Activated naive CD4-positive, alpha-beta T cell treated with anti-CD3 and anti-CD28 coated beads, Interleukin-2, amount 50 U/mL, for 16 hours (primary cell): Measurements from ENCODE around the gene ZSWIM6.

Source experiments
- DNase-seq: peaks from one replicate; pipeline ENCODE4 v3.0.0-alpha.2; 2020

The ZSWIM6 gene

GRCh38 chr5:61307611-61308010 is 24.4 kb upstream of the ZSWIM6 start:
- no peak for DNase-seq

DNA sequence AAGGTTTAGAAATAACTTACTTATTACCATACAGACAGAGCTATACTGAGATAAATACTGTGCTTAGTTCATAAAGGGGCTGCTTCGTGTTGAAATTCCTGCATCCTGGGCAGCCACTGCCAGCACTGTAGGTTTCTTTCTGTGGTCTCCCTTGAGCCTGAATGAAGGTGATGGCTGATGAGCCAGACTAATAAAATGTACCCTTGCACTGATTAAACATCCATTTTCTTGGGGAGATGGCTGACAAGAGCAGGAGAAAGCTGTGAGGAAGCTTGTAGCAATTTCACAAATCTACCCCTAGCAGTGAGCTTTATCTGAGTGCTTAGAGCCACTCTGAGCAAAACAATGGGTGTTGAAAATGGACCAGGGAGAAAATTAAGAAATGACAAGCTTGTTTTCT is 23.3 kb upstream of the ZSWIM6 start:
- DNase-seq = no peak

GRCh38 chr5:61309115-61309514 is 22.9 kb upstream of the ZSWIM6 start:
- DNase-seq = no peak

GRCh38 chr5:61311056-61311610 is 20.9 kb upstream of the ZSWIM6 start:
- no peak for DNase-seq

DNA sequence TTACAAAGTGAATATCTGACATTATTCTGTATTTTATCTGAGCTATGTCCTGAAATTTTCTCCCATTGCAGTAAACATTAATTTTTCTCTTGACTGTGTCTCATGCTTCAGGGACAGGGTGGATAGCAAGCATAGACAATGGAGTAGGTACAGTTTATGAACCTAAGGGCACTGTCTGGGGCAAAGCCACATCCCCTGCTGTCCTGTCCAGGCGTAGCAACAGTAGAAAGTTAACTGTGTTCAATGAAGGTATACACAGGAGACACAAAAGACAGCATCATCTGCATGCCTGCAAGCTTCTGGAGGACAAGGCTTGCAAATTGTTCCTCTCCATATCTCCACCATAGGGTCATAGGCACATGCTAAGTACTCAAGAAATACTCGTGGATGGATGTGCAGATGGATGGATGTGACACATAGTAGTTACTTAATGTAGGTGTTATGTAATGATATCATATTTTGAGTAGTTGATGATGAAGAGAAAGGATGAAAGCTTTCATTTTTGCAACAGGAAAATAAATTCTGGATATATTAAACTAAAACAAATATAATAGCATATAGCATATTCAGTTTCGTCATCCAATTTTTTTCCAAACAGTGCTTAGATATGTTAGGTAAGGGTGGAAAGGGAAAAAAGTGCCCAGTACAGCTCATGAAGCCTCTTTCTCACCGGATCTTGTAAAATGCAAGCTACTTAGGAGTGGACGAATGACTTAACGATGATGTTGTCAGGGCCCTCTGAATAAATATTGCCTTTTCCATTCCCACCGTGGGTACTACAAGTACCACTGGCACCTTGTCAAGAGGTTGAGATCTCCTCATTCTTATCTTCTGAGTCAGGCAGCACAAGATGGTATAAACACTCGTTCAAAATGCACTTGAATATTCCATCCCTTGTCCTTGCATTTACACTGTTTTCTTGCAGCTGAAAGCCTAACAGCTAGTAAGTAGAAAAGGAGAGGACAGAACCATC is 19.9 kb upstream of the ZSWIM6 start:
- DNase-seq = no peak

DNA sequence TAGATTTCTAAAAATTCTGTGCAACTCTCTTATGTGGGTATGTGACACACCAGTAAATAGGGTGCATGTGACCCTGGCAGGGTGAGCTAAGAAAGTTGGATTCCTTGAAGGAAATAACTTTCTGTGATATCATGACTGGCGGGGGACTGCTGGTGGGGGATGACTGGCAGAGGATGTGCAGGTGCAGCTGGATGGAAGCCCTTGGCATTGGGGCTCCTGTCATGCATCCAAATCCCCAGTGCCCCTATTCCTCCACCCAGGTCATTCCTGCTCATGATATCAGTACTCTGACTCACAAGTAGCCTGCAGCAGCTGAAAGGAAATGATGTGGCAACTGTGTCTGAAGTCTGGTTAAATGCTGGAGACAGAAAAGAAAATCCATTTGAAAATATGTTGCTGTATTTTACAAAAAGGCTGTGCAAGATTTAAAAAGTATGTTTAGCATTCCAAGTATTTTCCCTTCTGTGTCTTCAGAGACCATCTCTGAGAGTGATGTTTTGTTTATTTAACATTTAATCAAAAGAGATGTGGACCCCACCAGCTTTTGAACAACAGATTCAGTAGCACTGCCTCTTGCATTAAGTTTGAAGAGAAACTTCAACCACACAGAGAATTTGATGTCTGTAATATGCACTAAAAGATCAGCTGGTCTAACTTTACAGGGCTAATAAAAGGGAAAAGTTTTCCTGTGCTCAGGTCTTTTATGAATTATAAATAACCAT is 17.9 kb upstream of the ZSWIM6 start:
- DNase-seq = no peak

GRCh38 chr5:61318376-61318775 is 13.7 kb upstream of the ZSWIM6 start:
- no peak for DNase-seq

GRCh38 chr5:61319388-61320146 is 12.5 kb upstream of the ZSWIM6 start:
- no peak for DNase-seq

DNA sequence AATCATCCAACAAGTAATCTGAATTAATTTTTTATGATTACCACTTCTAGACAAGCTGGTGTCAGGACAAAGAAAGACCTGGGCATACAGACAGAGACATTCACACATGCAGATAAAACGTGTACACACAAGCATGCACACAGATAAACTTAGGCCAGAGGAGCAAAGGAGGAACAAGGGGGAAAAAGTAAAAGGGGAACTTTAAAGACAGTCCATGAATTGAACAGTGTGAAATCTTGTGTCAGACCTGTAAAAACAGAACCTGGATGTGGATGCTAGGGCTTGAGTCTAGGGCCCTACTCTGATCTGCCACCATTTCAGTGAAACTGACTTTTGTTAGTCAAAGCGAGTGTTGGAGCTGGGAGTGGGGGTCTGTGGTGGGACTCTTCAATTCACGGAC is 11.2 kb upstream of the ZSWIM6 start:
- no peak for DNase-seq

DNA sequence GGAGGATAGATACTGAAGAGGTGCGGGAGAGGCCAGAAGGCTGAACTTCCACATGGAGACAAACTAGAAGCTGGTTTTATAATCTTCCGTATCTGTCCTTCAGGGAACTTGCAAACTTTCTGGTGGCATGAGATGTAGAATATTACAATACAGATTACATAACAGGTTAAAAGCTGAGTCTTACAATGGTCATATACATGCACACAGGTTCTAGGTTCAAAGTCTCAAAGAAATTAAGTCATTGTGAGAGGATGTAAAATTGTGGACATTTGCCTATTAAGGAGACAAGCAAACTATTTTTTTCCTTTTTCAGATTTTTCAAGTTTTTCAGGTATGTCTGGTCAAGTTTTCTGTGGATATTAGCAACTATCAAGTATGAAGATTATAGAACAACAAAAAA is 10.4 kb upstream of the ZSWIM6 start:
- no peak for DNase-seq

- no peak for DNase-seq
Measured at GRCh38 chr5:61322738-61323725, 9.0 kb upstream of the ZSWIM6 start.

GRCh38 chr5:61327760-61328753 is 4.0 kb upstream of the ZSWIM6 start:
- no peak for DNase-seq

DNA sequence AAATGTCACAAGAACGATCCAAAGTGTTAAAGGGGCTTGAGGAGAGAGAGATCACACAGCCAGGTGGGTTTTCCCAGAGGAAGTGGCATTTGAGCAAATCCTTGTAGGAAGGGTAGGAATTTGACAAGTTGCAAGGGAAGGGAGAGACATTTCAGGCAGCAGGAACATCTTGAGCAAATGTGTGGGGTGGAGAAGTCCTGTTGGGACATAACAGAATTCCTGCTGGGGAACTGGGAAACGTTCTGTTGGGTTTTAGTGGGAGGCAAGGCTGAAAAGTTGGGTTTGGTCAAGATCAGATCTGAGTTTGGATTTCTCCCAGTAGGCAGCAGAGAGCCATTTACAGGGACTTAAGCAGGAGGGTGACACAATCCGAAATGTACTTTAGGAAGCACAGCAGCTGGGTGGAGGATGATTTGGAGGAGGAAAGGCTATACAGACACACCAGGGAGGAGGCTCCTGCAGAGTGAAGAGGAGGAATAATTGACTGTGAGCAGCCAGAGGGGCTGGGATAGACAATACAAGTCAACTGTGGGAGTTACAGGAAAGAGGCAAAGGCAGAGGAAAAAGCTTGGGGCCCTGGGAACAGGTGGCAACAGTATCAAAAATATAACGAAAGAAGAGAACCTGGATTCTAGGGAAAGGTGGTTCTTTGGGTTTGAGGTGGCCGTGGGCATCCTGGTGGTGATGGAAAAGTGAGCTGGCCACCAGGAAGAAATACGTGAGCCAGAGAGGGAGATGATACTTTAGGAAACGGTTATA is 3.1 kb upstream of the ZSWIM6 start:
- no peak for DNase-seq

GRCh38 chr5:61329550-61330128 is 2.4 kb upstream of the ZSWIM6 start:
- peak; percentile 23 for DNase-seq

DNA sequence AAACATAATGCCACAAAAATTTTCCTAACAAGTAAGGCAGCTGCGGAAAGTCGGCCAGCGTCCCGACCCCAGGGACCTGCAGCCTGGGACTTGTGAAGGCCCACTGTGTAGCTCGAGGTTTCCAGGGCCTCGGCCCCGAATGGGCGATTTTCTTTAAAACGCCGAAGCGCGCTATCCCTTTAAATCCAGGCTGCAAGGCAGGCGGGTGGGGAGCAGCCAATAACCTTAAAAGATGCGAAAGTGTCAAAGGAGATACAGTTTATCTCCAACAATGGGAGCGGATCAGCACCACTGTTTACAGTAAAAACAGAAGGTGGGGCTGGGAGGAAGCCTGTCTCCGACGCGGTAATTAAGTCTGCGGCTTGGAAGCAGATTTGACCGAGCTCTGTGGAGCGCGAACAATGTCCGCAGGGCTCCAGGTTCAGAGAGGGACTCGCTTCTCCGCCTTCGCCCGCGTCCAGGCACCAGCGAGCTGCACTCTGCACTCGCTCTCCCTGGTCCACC is 1.7 kb upstream of the ZSWIM6 start:
- DNase-seq = no peak

GRCh38 chr5:61330845-61331406 is 1.1 kb upstream of the ZSWIM6 start:
- DNase-seq = peak; percentile 79

- peak; percentile 51 for DNase-seq
Measured at GRCh38 chr5:61332358-61332749, 296 bp downstream of the ZSWIM6 start.

DNA sequence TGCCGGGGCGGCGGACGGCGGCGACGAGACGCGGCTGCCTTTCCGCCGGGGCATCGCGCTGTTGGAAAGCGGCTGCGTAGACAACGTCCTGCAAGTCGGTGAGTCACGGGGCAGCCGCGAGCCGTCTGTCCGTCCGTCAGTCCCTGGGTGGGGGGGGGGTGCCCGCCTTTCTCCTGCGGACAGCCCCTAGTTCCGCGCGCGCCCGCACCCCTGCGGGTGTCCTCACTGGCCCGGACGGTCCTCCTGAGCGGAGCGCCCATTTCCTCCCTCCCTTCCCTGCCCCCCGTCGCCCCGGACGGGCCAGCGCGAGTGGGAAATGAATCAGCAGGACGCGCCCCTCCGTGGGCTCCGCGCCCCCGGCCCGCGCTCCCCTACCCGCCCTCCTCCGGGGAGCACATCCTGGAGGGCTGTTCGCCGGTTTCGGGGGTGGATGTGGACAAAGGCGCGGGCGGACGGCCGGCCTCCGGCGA is 828 bp downstream of the ZSWIM6 start:
- peak; percentile 29 for DNase-seq
